Measurements from ENCODE around the gene MBD6.
"Not testable (repeated sequence)": the region's sequence is repeated elsewhere in the genome, so short reads cannot be mapped to it uniquely, and the experiment has no call there.

The MBD6 gene

DNA sequence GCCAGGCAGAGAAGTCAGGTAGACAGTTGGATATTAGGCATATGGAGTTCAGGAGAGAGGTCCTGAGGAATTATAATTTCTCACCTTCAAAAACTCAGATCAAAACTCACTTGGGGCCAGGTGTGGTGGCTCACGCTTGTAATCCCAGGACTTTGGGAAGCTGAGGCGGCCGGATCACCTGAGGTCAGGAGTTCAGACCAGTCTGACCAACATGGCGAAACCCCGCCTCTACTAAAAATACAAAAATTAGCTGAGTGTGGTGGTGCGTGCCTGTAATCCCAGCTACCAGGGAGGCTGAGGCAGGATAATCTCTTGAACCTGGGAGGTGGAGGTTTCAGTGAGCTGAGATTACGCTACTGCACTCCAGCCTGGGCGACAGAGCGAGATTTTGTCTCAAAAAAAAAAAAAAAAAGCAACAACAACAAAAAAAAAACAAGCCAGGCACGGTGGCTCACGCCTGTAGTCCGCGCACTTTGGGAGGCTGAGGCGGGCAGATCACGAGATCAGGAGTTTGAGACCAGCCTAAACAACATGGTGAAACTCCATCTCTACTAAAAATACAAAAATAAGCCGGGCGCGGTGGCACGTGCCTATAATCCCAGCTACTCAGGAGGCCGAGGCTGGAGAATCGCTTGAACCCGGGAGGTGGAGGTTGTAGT is 20.2 kb upstream of the MBD6 start:
- DNase-seq; H3K27ac ChIP-seq (ENCODE audit: insufficient read depth, low read length, poor library complexity, severe bottlenecking); H3K27me3 ChIP-seq (replicated peaks; ENCODE audit: control insufficient read depth, insufficient read depth, low read length, poor library complexity, severe bottlenecking); H3K4me3 ChIP-seq (ENCODE audit: insufficient read depth, low read depth, low read length, poor library complexity, severe bottlenecking); H3K4me1 ChIP-seq (ENCODE audit: control insufficient read depth, insufficient read depth, low read length, poor library complexity, severe bottlenecking); H3K9me3 ChIP-seq (ENCODE audit: control insufficient read depth, low read length): not testable (repeated sequence)
- H3K36me3 ChIP-seq (ENCODE audit: control insufficient read depth, insufficient read depth, low read length), result peaks cover 55% of the 10 kb centered on the region

DNA sequence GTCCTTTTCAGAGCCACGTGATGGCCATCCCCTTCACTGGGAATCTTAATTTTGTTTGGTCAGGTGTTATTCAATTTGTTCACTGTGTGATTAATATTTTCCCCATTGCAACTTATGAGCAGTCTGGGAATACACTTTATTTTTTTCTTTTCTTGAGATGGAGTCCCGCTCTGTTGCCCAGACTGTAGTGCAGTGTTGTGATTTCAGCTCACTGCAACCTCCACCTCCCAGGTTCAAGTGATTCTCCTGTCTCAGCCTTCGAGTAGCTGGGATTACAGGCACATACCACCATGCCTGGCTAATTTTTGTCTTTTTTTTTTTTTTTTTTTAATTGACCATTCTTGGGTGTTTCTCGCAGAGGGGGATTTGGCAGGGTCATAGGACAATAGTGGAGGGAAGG is 16.1 kb upstream of the MBD6 start:
- not testable (repeated sequence) for H3K4me3 ChIP-seq (ENCODE audit: insufficient read depth, low read depth, low read length, poor library complexity, severe bottlenecking); H3K9me3 ChIP-seq (ENCODE audit: control insufficient read depth, low read length); DNase-seq; H3K4me1 ChIP-seq (ENCODE audit: control insufficient read depth, insufficient read depth, low read length, poor library complexity, severe bottlenecking); H3K27ac ChIP-seq (ENCODE audit: insufficient read depth, low read length, poor library complexity, severe bottlenecking); H3K27me3 ChIP-seq (replicated peaks; ENCODE audit: control insufficient read depth, insufficient read depth, low read length, poor library complexity, severe bottlenecking)
- peaks cover 31% of the 10 kb centered on the region for H3K36me3 ChIP-seq (ENCODE audit: control insufficient read depth, insufficient read depth, low read length)

DNA sequence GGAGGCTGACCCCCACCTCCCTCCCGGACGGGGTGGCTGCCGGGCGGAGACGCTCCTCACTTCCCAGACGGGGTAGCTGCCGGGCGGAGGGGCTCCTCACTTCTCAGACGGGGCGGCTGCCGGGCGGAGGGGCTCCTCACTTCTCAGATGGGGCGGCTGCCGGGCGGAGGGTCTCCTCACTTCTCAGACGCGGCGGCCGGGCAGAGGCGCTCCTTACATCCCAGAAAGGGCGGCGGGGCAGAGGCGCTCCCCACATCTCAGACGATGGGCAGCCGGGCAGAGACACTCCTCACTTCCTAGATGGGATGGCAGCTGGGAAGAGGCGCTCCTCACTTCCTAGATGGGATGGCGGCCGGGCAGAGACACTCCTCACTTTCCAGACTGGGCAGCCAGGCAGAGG is 14.8 kb upstream of the MBD6 start:
- not testable (repeated sequence) for H3K27ac ChIP-seq (ENCODE audit: insufficient read depth, low read length, poor library complexity, severe bottlenecking); H3K4me3 ChIP-seq (ENCODE audit: insufficient read depth, low read depth, low read length, poor library complexity, severe bottlenecking); H3K9me3 ChIP-seq (ENCODE audit: control insufficient read depth, low read length); H3K4me1 ChIP-seq (ENCODE audit: control insufficient read depth, insufficient read depth, low read length, poor library complexity, severe bottlenecking); DNase-seq; H3K27me3 ChIP-seq (replicated peaks; ENCODE audit: control insufficient read depth, insufficient read depth, low read length, poor library complexity, severe bottlenecking)
- H3K36me3 ChIP-seq (ENCODE audit: control insufficient read depth, insufficient read depth, low read length), result peaks cover 37% of the 10 kb centered on the region

DNA sequence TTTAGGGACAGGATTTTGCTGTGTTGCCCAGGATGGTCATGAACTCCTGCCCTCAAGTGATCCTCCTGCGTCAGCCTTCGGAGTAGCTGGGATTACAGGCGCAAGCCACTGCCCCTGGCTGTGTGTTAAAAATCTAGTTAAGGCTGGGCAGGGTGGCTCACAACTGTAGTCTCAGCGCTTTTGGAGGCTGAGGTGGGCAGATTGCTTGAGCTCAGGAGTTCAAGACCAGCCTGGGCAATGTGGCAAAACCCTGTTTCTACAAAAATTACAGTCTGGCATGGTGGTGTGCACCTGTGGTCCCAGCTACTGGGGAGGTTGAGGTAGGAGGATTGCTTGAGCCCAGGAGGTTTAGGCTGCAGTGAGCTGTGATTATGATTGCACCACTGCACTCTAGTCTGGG is 11.5 kb upstream of the MBD6 start:
- Histone ChIP-seq H3K36me3 (ENCODE audit: control insufficient read depth, insufficient read depth, low read length) (peaks cover 48% of the 10 kb centered on the region), H3K4me1 (ENCODE audit: control insufficient read depth, insufficient read depth, low read length, poor library complexity, severe bottlenecking) (no peaks in the 10 kb centered on the region), H3K4me3 (ENCODE audit: insufficient read depth, low read depth, low read length, poor library complexity, severe bottlenecking) (no peak overlapping the region), H3K9me3 (ENCODE audit: control insufficient read depth, low read length) (no peaks in the 10 kb centered on the region), H3K27ac (ENCODE audit: insufficient read depth, low read length, poor library complexity, severe bottlenecking) (no peak overlapping the region), H3K27me3 (replicated peaks; ENCODE audit: control insufficient read depth, insufficient read depth, low read length, poor library complexity, severe bottlenecking) (no peaks in the 10 kb centered on the region)
- DNase-seq, result no peak

DNA sequence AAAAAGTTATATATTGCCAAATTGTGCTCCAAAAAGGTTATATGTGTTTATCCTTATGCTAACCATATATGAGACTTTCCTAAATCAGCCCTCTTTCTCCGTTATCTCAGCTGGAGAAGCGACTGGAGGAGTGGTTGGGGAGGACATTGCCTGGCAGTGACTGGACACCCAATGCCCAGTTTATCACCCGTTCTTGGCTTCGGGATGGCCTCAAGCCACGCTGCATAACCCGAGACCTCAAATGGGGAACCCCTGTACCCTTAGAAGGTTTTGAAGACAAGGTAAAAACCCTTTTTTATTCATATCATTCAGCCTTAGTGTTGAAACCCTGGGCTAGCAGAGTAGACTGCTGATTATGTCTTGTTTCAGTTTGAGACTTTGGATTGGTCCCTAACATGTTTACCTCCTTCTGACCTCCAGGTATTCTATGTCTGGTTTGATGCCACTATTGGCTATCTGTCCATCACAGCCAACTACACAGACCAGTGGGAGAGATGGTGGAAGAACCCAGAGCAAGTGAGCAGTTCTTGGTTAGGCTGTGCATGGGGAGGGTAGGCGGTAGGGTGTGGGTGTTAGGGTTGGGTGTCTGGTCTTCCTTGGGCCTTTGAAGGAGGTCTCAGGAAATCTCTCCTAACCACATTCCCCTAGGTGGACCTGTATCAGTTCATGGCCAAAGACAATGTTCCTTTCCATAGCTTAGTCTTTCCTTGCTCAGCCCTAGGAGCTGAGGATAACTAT is 10.9 kb upstream of the MBD6 start:
- no peak overlapping the region for H3K4me3 ChIP-seq (ENCODE audit: insufficient read depth, low read depth, low read length, poor library complexity, severe bottlenecking)
- H3K36me3 ChIP-seq (ENCODE audit: control insufficient read depth, insufficient read depth, low read length), result peaks cover 54% of the 10 kb centered on the region
- peak overlapping the region; percentile 7 for H3K27ac ChIP-seq (ENCODE audit: insufficient read depth, low read length, poor library complexity, severe bottlenecking)
- H3K27me3 ChIP-seq (replicated peaks; ENCODE audit: control insufficient read depth, insufficient read depth, low read length, poor library complexity, severe bottlenecking), result no peaks in the 10 kb centered on the region
- no peak for DNase-seq
- H3K9me3 ChIP-seq (ENCODE audit: control insufficient read depth, low read length), result no peaks in the 10 kb centered on the region
- H3K4me1 ChIP-seq (ENCODE audit: control insufficient read depth, insufficient read depth, low read length, poor library complexity, severe bottlenecking), result no peaks in the 10 kb centered on the region

DNA sequence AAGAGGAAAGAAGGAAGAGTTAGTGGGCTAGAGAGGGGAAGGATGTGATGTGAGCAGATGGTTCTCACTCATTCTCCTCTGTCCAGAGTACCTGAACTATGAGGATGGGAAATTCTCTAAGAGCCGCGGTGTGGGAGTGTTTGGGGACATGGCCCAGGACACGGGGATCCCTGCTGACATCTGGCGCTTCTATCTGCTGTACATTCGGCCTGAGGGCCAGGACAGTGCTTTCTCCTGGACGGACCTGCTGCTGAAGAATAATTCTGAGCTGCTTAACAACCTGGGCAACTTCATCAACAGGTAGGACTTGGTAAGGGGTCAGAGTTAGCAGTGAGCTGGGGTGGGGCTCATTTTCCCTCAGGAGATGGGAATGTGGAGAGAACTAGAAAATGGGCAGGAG is 10.0 kb upstream of the MBD6 start:
- H3K27ac ChIP-seq (ENCODE audit: insufficient read depth, low read length, poor library complexity, severe bottlenecking), result peak overlapping the region; percentile 7
- DNase-seq, result no peak
- peaks cover 62% of the 10 kb centered on the region for H3K36me3 ChIP-seq (ENCODE audit: control insufficient read depth, insufficient read depth, low read length)
- no peak overlapping the region for H3K4me3 ChIP-seq (ENCODE audit: insufficient read depth, low read depth, low read length, poor library complexity, severe bottlenecking)
- H3K4me1 ChIP-seq (ENCODE audit: control insufficient read depth, insufficient read depth, low read length, poor library complexity, severe bottlenecking), result no peaks in the 10 kb centered on the region
- no peaks in the 10 kb centered on the region for H3K27me3 ChIP-seq (replicated peaks; ENCODE audit: control insufficient read depth, insufficient read depth, low read length, poor library complexity, severe bottlenecking)
- H3K9me3 ChIP-seq (ENCODE audit: control insufficient read depth, low read length), result no peaks in the 10 kb centered on the region

DNA sequence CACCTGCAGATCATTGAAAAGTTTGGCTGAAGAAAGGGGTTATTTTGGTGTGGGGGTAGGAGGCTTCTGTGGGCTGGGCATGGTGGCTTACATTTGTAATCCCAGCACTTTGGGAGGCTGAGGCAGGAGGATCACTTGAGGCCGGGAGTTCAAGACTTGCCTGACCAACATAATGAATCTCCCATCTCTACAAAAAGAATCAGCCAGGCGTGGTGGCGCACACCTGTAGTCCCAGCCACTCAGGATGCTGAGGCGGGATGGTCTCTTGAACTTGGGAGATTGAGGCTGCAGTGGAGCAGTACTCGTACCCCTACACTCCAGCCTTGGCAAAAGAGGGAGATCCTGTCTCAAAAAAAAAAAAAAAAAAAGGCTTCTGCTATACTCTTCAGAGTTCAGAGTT is 9.4 kb upstream of the MBD6 start:
- Histone ChIP-seq H3K9me3 (ENCODE audit: control insufficient read depth, low read length) (no peaks in the 10 kb centered on the region), H3K27me3 (replicated peaks; ENCODE audit: control insufficient read depth, insufficient read depth, low read length, poor library complexity, severe bottlenecking) (no peaks in the 10 kb centered on the region), H3K4me3 (ENCODE audit: insufficient read depth, low read depth, low read length, poor library complexity, severe bottlenecking) (no peak overlapping the region), H3K27ac (ENCODE audit: insufficient read depth, low read length, poor library complexity, severe bottlenecking) (peak overlapping the region; percentile 12), H3K36me3 (ENCODE audit: control insufficient read depth, insufficient read depth, low read length) (peaks cover 62% of the 10 kb centered on the region), H3K4me1 (ENCODE audit: control insufficient read depth, insufficient read depth, low read length, poor library complexity, severe bottlenecking) (no peaks in the 10 kb centered on the region)
- no peak for DNase-seq

DNA sequence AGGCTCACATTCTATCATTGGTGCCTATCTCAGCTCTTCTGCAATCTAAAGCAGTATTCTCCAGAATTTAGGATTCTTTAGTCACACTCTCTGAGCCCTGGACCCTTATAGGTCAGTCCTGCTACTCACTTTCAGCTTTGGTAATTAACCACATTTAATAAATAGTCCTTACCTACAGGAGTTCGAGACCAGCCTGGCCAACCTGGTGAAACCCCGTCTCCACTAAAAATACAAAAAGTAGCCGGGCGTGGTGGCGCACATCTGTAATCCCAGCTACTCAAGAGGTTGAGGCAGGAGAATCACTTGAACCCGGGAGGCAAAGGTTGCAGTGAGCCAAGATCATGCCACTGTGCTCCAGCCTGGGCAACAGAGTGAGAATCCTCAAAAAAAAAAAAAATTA is 8.9 kb upstream of the MBD6 start:
- H3K27me3 ChIP-seq (replicated peaks; ENCODE audit: control insufficient read depth, insufficient read depth, low read length, poor library complexity, severe bottlenecking); DNase-seq; H3K4me1 ChIP-seq (ENCODE audit: control insufficient read depth, insufficient read depth, low read length, poor library complexity, severe bottlenecking); H3K4me3 ChIP-seq (ENCODE audit: insufficient read depth, low read depth, low read length, poor library complexity, severe bottlenecking); H3K27ac ChIP-seq (ENCODE audit: insufficient read depth, low read length, poor library complexity, severe bottlenecking); H3K9me3 ChIP-seq (ENCODE audit: control insufficient read depth, low read length): not testable (repeated sequence)
- H3K36me3 ChIP-seq (ENCODE audit: control insufficient read depth, insufficient read depth, low read length), result peaks cover 62% of the 10 kb centered on the region

DNA sequence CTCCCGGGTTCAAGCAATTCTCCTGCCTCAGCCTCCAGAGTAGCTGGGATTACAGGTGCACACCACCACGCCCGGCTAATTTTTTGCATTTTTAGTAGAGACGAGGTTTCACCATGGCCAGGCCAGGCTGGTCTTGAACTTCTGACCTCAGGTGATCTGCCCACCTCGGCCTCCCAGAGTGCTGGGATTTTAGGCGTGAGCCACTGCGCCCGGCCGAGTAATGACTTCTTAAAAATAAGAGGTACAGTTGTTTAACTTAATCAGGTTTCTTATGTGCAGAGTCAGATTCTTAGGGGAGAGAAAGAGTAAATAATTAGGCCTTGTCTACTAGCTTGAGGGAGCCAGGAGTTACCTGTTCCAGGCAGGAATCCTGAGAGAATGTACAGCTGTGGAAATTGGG is 8.4 kb upstream of the MBD6 start:
- H3K27ac ChIP-seq (ENCODE audit: insufficient read depth, low read length, poor library complexity, severe bottlenecking), result not testable (repeated sequence)
- peaks cover 62% of the 10 kb centered on the region for H3K36me3 ChIP-seq (ENCODE audit: control insufficient read depth, insufficient read depth, low read length)

DNA sequence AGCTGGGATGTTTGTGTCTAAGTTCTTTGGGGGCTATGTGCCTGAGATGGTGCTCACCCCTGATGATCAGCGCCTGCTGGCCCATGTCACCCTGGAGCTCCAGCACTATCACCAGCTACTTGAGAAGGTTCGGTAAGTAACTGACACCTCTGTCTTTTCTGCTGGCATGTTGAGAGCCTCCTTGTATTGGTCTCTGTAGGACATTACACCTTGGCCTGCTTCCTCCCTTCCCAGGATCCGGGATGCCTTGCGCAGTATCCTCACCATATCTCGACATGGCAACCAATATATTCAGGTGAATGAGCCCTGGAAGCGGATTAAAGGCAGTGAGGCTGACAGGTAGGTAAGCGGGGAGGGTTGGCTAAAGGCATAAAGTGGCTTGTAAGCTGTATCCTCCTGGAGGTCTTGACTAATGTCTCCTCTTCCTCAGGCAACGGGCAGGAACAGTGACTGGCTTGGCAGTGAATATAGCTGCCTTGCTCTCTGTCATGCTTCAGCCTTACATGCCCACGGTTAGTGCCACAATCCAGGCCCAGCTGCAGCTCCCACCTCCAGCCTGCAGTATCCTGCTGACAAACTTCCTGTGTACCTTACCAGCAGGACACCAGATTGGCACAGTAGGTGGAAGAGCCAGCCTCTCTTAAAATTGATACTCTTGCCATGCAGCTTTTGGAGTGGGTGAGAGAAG is 7.8 kb upstream of the MBD6 start:
- no peaks in the 10 kb centered on the region for H3K9me3 ChIP-seq (ENCODE audit: control insufficient read depth, low read length)
- no peak overlapping the region for H3K27ac ChIP-seq (ENCODE audit: insufficient read depth, low read length, poor library complexity, severe bottlenecking)
- peaks cover 58% of the 10 kb centered on the region for H3K36me3 ChIP-seq (ENCODE audit: control insufficient read depth, insufficient read depth, low read length)
- peaks cover 9% of the 10 kb centered on the region for H3K4me1 ChIP-seq (ENCODE audit: control insufficient read depth, insufficient read depth, low read length, poor library complexity, severe bottlenecking)
- no peak overlapping the region for H3K4me3 ChIP-seq (ENCODE audit: insufficient read depth, low read depth, low read length, poor library complexity, severe bottlenecking)
- no peak for DNase-seq
- no peaks in the 10 kb centered on the region for H3K27me3 ChIP-seq (replicated peaks; ENCODE audit: control insufficient read depth, insufficient read depth, low read length, poor library complexity, severe bottlenecking)

More for the DNA sequence above, 8.4 kb upstream of the MBD6 start:
- not testable (repeated sequence) for H3K9me3 ChIP-seq (ENCODE audit: control insufficient read depth, low read length); DNase-seq; H3K27me3 ChIP-seq (replicated peaks; ENCODE audit: control insufficient read depth, insufficient read depth, low read length, poor library complexity, severe bottlenecking); H3K4me1 ChIP-seq (ENCODE audit: control insufficient read depth, insufficient read depth, low read length, poor library complexity, severe bottlenecking); H3K4me3 ChIP-seq (ENCODE audit: insufficient read depth, low read depth, low read length, poor library complexity, severe bottlenecking)

Measured in effector memory CD4-positive, alpha-beta T cell (primary cell).